HFFc6 (cell line): ENCODE results near the gene TENM4. TPM values are rescaled to one million over a fixed set of nuclear protein-coding genes. Genes with fewer than 3 reads are reported as not detected.

Experiments
- DNase-seq: peaks from one replicate; pipeline ENCODE4 v3.0.0-alpha.2; 2018
- H3K27ac Mint-ChIP-seq: 2 replicates; pipeline ENCODE4 v1.8.0; 2020; ENCODE audit warnings: mild to moderate bottlenecking, mixed read lengths
- H3K27me3 Mint-ChIP-seq: 2 replicates; pipeline ENCODE4 v1.8.0; 2021; ENCODE audit warnings: mild to moderate bottlenecking, moderate library complexity, mixed read lengths; ENCODE audit not compliant: insufficient read depth
- H3K36me3 Mint-ChIP-seq: 2 replicates; pipeline ENCODE4 v1.8.0; 2021; ENCODE audit warnings: low read depth, mixed read lengths
- H3K4me1 Mint-ChIP-seq: 2 replicates; pipeline ENCODE4 v1.8.0; 2020; ENCODE audit warnings: low read depth, mixed read lengths
- H3K4me3 Mint-ChIP-seq: 2 replicates; pipeline ENCODE4 v1.8.0; 2020; ENCODE audit warnings: mild to moderate bottlenecking, moderate library complexity, mixed read lengths
- H3K9me3 Mint-ChIP-seq: 2 replicates; pipeline ENCODE4 v1.8.0; 2020; ENCODE audit warnings: mild to moderate bottlenecking, mixed read lengths
- CTCF ChIP-seq: fragments of 200-600 bp; sonication (generic); IDR thresholded peaks from 2 replicates; pipeline ENCODE4 v1.5.0; 2021; ENCODE audit warnings: antibody characterized with exemption, mild to moderate bottlenecking
- total RNA-seq, 6 experiments: library from RNA; stranded (reverse); fragmentation: NEBNext Ultra II Directional; extraction: Animal tissue kit (Norgen Biotek cat#: 25700); gene quantifications; 2 replicates in 1 of 6; 3 replicates in 5 of 6; pipeline ENCODE4 v1.2.3, GENCODE V29; 2021

TENM4 gene
- total RNA-seq, 6 experiments from 2014 or later, result 20.9 to 45.5 (median 26.5) TPM

DNA sequence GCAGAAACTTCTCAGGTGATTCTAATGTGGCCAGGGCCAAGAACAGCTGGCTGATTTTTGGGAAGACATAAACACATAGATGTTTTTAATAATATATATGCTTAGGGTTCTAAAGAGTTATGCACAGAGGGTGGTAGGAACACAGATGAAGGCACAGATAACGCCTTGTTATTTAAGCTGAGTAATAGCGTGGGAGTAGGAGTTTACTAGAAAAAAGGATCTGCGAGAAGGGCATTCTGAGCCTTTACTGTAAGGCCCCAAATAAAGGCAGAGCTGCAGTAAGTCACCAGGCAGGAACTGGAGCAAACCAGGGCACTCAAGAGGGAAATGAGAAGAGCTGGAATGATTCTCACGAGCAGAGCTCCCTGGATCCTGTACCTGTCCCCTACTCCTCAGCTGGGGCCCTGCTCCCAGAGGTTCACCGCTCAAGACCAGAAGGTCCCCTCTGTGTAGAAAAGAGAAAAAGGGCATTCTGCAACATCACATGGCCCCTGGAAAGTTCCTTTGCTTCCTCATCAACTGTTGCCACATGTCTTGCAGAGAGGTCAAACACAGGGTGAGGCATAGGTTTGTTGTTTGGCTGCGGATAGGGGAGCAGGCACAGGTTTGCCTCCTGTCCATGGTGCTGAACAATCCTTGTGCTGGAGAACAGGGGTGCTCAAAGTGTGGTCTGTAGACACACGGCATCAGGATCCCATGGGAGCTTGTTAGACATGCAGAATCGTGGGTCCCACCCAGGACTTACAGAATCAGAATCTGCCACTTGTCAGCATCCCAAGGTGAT, 125.7 kb downstream of the TENM4 start:
- Mint-ChIP-seq H3K4me1 (peaks cover 7% of the 10 kb centered on the region; the same call in 1 of the 2 replicates), H3K9me3 (no peaks in the 10 kb centered on the region), H3K36me3 (no peaks in the 10 kb centered on the region; the same call in 1 of the 2 replicates), H3K27ac (no peak overlapping the region), H3K27me3 (no peaks in the 10 kb centered on the region), H3K4me3 (no peak overlapping the region)
- TF ChIP-seq CTCF, result no peak
- DNase-seq, result no peak

DNA sequence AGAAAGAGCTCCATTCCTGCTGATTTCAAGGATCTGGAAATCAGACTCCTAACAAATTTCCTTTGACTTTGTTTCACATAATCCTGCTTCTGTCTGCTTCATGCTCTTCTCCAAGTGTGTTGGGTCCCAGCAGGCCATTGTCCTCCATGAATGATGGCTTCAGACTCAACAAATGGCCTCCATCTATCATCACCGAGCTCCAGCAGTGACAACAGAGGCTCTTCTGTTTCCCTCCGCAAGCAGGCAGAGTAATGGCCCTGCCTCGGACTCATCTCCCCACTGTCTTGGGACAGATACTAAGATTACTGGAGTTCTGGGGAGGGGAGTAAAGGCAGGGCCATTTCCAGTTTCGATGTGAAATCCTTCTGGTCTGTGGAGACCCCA, 127.3 kb downstream of the TENM4 start:
- no peak overlapping the region for H3K4me3 Mint-ChIP-seq
- H3K27ac Mint-ChIP-seq, result no peak overlapping the region
- peaks cover 7% of the 10 kb centered on the region; the same call in 1 of the 2 replicates for H3K4me1 Mint-ChIP-seq
- no peaks in the 10 kb centered on the region for H3K9me3 Mint-ChIP-seq
- no peaks in the 10 kb centered on the region for H3K27me3 Mint-ChIP-seq
- no peaks in the 10 kb centered on the region; the same call in 1 of the 2 replicates for H3K36me3 Mint-ChIP-seq
- no peak for TF ChIP-seq CTCF
- DNase-seq, result no peak

- TF ChIP-seq CTCF, result no peak
- Mint-ChIP-seq H3K27ac (no peak overlapping the region), H3K27me3 (no peaks in the 10 kb centered on the region), H3K9me3 (no peaks in the 10 kb centered on the region), H3K36me3 (no peaks in the 10 kb centered on the region; the same call in 1 of the 2 replicates), H3K4me3 (no peak overlapping the region), H3K4me1 (peaks cover 7% of the 10 kb centered on the region; the same call in 1 of the 2 replicates)
- DNase-seq, result no peak
These were observed 128.0 kb downstream of the TENM4 start for GRCh38 chr11:79312617-79313529.

GRCh38 chr11:79311461-79311860, 129.4 kb downstream of the TENM4 start:
- TF ChIP-seq CTCF, result no peak
- DNase-seq, result no peak
- H3K27me3 Mint-ChIP-seq, result no peaks in the 10 kb centered on the region
- peaks cover 7% of the 10 kb centered on the region for H3K36me3 Mint-ChIP-seq
- no peaks in the 10 kb centered on the region for H3K9me3 Mint-ChIP-seq
- H3K27ac Mint-ChIP-seq, result no peak overlapping the region
- no peak overlapping the region for H3K4me3 Mint-ChIP-seq
- peaks cover 7% of the 10 kb centered on the region; the same call in 1 of the 2 replicates for H3K4me1 Mint-ChIP-seq

GRCh38 chr11:79309407-79309806, 131.4 kb downstream of the TENM4 start:
- Mint-ChIP-seq H3K36me3 (peaks cover 7% of the 10 kb centered on the region), H3K27me3 (no peaks in the 10 kb centered on the region), H3K4me3 (no peak overlapping the region), H3K9me3 (no peaks in the 10 kb centered on the region), H3K4me1 (peaks cover 14% of the 10 kb centered on the region; the same call in 1 of the 2 replicates), H3K27ac (no peak overlapping the region)
- TF ChIP-seq CTCF, result no peak
- DNase-seq, result no peak
